ENCODE data around the gene ZBTB7C. TPM values are rescaled to one million over a fixed set of nuclear protein-coding genes. Genes with fewer than 3 reads are reported as not detected.
A peak's percentile ranks its signal among the peaks of the same experiment; 100 is the strongest.

Gene ZBTB7C
- polyA plus RNA-seq, 1 of the 3 experiments (the other 2 are of a cell fraction): 0.05 TPM

- no peak for TF ChIP-seq REST (IDR thresholded peaks at IDR 0.05; ENCODE audit: low read depth, low read length)
- no peak for TF ChIP-seq MXI1 (IDR thresholded peaks at IDR 0.05; ENCODE audit: low read depth, low read length)
- no peak for TF ChIP-seq TCF12 (IDR thresholded peaks at IDR 0.05)
- TF ChIP-seq, protein P1, sequence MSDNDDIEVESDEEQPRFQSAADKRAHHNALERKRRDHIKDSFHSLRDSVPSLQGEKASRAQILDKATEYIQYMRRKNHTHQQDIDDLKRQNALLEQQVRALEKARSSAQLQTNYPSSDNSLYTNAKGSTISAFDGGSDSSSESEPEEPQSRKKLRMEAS (IDR thresholded peaks at IDR 0.05; ENCODE audit: low read depth): no peak
- no peak for TF ChIP-seq FOXJ3 (CRISPR knock-in tag; IDR thresholded peaks at IDR 0.05)
Observed at GRCh38 chr18:48324651-48325050, 84.5 kb downstream of the ZBTB7C start (continued).

- ChIA-PET CTCF (interaction anchor here (0.6 to 1.0 kb wide), 2 partner anchors 124 to 194 kb away, joined by 3 read pairs; no protein-coding TSS in a partner anchor), POLR2A (no interaction called here)
- TF ChIP-seq CHD2 (IDR thresholded peaks at IDR 0.05; ENCODE audit: low read length, partially characterized antibody) (no peak), ELF1 (IDR thresholded peaks at IDR 0.05) (no peak), RCOR1 (IDR thresholded peaks at IDR 0.05; ENCODE audit: low read length) (no peak), MXI1 (IDR thresholded peaks at IDR 0.05; ENCODE audit: low read depth, low read length) (no peak), GABPA (IDR thresholded peaks at IDR 0.05; ENCODE audit: low read depth) (no peak), MEF2A (IDR thresholded peaks at IDR 0.05; ENCODE audit: borderline replicate concordance, low read depth) (no peak), YY1 (IDR thresholded peaks at IDR 0.05; ENCODE audit: low read depth) (no peak)
- Histone ChIP-seq H3K4me1 (ENCODE audit: control insufficient read depth in 1 of 2, insufficient read depth in 2 of 2, low read depth in 1 of 2, low read length in 1 of 2) (peaks cover 20 to 55% of the 10 kb centered on the region in 2 experiments; a peak in 3 of 4 replicates), H3K79me2 (ENCODE audit: insufficient read depth) (no peaks in the 10 kb centered on the region), H4K20me1 (ENCODE audit: insufficient read depth) (no peaks in the 10 kb centered on the region), H3K4me2 (no peak overlapping the region), H3K27ac (ENCODE audit: low read depth in 2 of 2, low read length in 1 of 2) (no peak overlapping the region), H3K9me2 (no peaks in the 10 kb centered on the region), H3K36me3 (replicated peaks in 1 of 2; ENCODE audit: control insufficient read depth in 1 of 2, insufficient read depth in 2 of 2, low read length in 1 of 2) (no peaks in the 10 kb centered on the region), H2AFZ (ENCODE audit: low read depth) (no peak overlapping the region), H3K9me3 (no peaks in the 10 kb centered on the region), H3K27me3 (ENCODE audit: insufficient read depth) (no peaks in the 10 kb centered on the region), H3K4me3 (ENCODE audit: low read depth in 2 of 2, low read length in 1 of 2) (no peak overlapping the region), H3F3A (replicated peaks; ENCODE audit: insufficient read depth) (peaks cover 3% of the 10 kb centered on the region), H3K9ac (no peak overlapping the region)
- no peak for DNase-seq
- 56% methylated on average over 2 of the region's 2 CpGs for WGBS (ENCODE audit: low lambda C conversion rate)
Observed at GRCh38 chr18:48323151-48323550, 86.0 kb downstream of the ZBTB7C start.

- H3K9me3 ChIP-seq: no peaks in the 10 kb centered on the region
- H3K4me1 ChIP-seq (ENCODE audit: control insufficient read depth in 1 of 2, insufficient read depth in 2 of 2, low read depth in 1 of 2, low read length in 1 of 2): peaks cover 20 to 47% of the 10 kb centered on the region in 2 experiments; a peak in 3 of 4 replicates
- H3K27me3 ChIP-seq (ENCODE audit: insufficient read depth): no peaks in the 10 kb centered on the region
- no peaks in the 10 kb centered on the region for H3K36me3 ChIP-seq (replicated peaks in 1 of 2; ENCODE audit: control insufficient read depth in 1 of 2, insufficient read depth in 2 of 2, low read length in 1 of 2)
- DNase-seq: no peak
- CTCF ChIA-PET: interaction anchor here (1.1 to 1.5 kb wide), 5 partner anchors 15 to 140 kb away, joined by 3 to 5 read pairs (median 3); no protein-coding TSS in a partner anchor
- H3K9ac ChIP-seq: no peak overlapping the region
- H4K20me1 ChIP-seq (ENCODE audit: insufficient read depth): no peaks in the 10 kb centered on the region
- no peaks in the 10 kb centered on the region for H3K79me2 ChIP-seq (ENCODE audit: insufficient read depth)
- 81% methylated on average over 7 of the region's 7 CpGs for WGBS (ENCODE audit: low lambda C conversion rate)
- no peaks in the 10 kb centered on the region for H3K9me2 ChIP-seq
- H3K4me2 ChIP-seq: no peak overlapping the region
- no peak for TF ChIP-seq RFX5 (IDR thresholded peaks at IDR 0.05; ENCODE audit: low read length)
- no peak for TF ChIP-seq ELF1 (IDR thresholded peaks at IDR 0.05)
- peaks cover 2% of the 10 kb centered on the region for H3F3A ChIP-seq (replicated peaks; ENCODE audit: insufficient read depth)
- no peak overlapping the region for H3K4me3 ChIP-seq (ENCODE audit: low read depth in 2 of 2, low read length in 1 of 2)
- H3K27ac ChIP-seq (ENCODE audit: low read depth in 2 of 2, low read length in 1 of 2): peak overlapping the region in 1 of 2 experiments; percentile 86; a peak in 2 of 4 replicates
- H2AFZ ChIP-seq (ENCODE audit: low read depth): no peak overlapping the region
- POLR2A ChIA-PET: no interaction called here
Observed at GRCh38 chr18:48321536-48321935, 87.6 kb downstream of the ZBTB7C start.

Data from SK-N-SH (cell line).